Right cardiac atrium (tissue), 5 donors: ENCODE data around the gene EPS8L1. TPM values are rescaled to one million over a fixed set of nuclear protein-coding genes. Genes with fewer than 3 reads are reported as not detected.

Experiments used
- ATAC-seq, 2 donors: fragments of 200-7000 bp; cut with Tn5 transposase; one replicate each; pipeline versions ENCODE4 v1.8.0 to v1.9.1; 2020; ENCODE audit warnings: moderate library complexity in 2 of 2, mild to moderate bottlenecking in 1 of 2
- DNase-seq, 3 donors: peaks; one replicate each; pipeline ENCODE4 v3.0.0-alpha.2; 2020
- H3K27ac ChIP-seq: one replicate; pipeline ENCODE4 v1.5.1; 2013; ENCODE audit warnings: mild to moderate bottlenecking, low read length, control low read depth, moderate library complexity
- H3K27me3 ChIP-seq: one replicate; pipeline ENCODE4 v1.6.1; 2013; ENCODE audit not compliant: control insufficient read depth, insufficient read depth
- H3K4me1 ChIP-seq: one replicate; pipeline ENCODE4 v1.6.1; 2013; ENCODE audit warnings: low read length; ENCODE audit not compliant: control insufficient read depth, insufficient read depth
- H3K4me3 ChIP-seq: one replicate; pipeline ENCODE4 v1.5.1; 2013; ENCODE audit warnings: low read length, control low read depth
- H3K9me3 ChIP-seq: one replicate; pipeline ENCODE4 v1.6.1; 2013; ENCODE audit warnings: low read length; ENCODE audit not compliant: control insufficient read depth
- WGBS: extraction: QIAGEN DNeasy Blood & Tissue Kit; methylation state at CpG from one replicate; pipeline ENCODE4 v1.1.7; 2013; 5-methylcytosine and 5-hydroxymethylcytosine counted together
- intact Hi-C, 4 donors: fragments of 100-400 bp; cut with DNase I; formaldehyde crosslinking; loops; one replicate each; pipeline versions ENCODE4 v1.11.0 to v1.14.0; 2022 to 2023
- polyA plus RNA-seq: library from polyadenylated mRNA; stranded (reverse); fragments of 200-250 nt; gene quantifications from one replicate; pipeline ENCODE4 v1.2.3, GENCODE V29; 2013
- total RNA-seq, 4 donors: library from RNA; stranded (reverse); fragmentation: NEBNext Ultra II Directional; extraction: Animal tissue kit (Norgen Biotek cat#: 25700); gene quantifications; one replicate each; pipeline ENCODE4 v1.2.1, GENCODE V29; 2021
- donor health status: healthy with polysubstance abuse.
- donor health status: DM: no; HTN: yes; CAD: no.
- donor health status: DM: no; HTN: no; CAD: no.
- donor health status: DM: no; HTN: yes; CAD: no; lungs with severe emphysema.
- donor health status: DM: yes; HTN: yes; CAD: no.

The EPS8L1 gene
- total and polyA plus RNA-seq, 5 donors = 0.78 to 2.2 (median 1.2) TPM

DNA sequence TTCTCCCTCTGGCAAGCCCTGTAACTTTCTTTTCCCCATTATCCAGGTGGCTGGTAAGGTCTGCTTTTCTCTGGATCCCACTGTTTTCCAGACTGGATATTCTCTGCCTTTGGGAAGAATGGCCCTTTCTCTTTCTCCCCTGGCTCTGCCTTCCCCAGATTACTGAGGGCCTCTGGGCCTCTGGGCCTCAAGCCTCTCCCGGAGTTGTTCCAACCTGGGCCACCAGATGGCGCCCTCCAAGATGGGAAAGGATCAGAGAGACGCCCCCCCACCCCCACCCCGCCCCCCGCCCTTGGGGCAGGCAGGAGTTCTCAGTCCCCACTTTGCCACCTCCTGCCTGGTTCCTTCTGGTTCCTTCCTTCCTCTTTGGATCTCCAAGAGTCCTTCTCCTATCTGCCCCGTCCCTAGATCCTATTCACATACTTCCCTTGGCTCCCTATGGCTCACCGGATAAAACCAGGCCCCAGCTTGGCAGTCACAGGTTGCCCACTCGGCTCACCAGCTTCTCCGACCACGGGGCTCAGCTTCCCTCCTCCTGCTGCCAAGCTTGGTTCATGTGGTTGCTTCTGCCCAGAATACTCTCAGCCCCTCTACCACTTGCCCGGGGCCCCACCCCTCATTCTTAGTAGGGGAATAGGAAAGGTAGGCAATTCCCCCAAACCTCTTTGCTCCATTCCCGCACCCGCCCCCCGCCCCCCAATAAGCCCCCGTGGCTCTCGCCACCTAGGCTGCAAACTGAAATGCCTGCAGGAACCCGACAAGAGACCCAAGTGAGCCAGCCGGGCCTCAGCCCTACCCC lies 13.1 kb downstream of the EPS8L1 start:
- ATAC-seq (peak in 1 of 2 donors; percentile 5), DNase-seq (peak; percentile 76 to 93 (median 92))
- intact Hi-C loops = no loop called here
- Histone ChIP-seq H3K4me3 (no peak overlapping the region), H3K4me1 (peaks cover 4% of the 10 kb centered on the region), H3K27ac (no peak overlapping the region), H3K9me3 (no peaks in the 10 kb centered on the region), H3K27me3 (no peaks in the 10 kb centered on the region)
- WGBS = 48% methylated on average over 18 of the region's 18 CpGs

DNA sequence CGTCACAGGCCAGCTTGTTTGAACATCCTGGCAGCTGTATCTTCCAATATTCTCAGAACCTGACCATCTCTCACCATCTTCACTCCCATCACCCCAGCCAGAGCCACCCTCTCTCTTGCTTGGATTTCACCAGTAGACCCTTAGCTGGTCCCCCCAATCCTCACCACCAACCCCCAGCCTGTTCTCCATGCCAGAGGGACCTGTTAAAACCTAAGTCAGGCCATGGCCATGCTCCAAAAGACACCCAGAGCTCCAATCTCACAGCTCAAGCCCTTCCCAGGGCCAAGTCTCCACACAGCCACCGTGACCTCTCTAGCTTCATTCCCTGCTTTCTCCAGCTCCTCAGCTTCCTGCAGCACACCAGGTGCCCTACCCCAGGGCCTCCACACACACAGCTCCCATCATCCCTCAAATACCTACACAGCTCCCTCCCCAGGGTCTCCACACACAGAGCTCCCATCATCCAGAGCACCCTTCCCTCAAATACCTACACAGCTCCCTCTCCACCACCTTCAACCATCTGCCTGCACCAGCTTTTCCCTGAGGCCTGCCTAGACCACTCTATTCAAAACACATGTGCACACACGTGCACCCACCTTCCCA lies 13.8 kb downstream of the EPS8L1 start:
- Histone ChIP-seq H3K4me1 (peaks cover 4% of the 10 kb centered on the region), H3K27ac (no peak overlapping the region), H3K9me3 (no peaks in the 10 kb centered on the region), H3K4me3 (no peak overlapping the region), H3K27me3 (no peaks in the 10 kb centered on the region)
- ATAC-seq = no peak
- WGBS = 72% methylated on average over 3 of the region's 3 CpGs
- DNase-seq = no peak
- intact Hi-C loops = no loop called here

DNA sequence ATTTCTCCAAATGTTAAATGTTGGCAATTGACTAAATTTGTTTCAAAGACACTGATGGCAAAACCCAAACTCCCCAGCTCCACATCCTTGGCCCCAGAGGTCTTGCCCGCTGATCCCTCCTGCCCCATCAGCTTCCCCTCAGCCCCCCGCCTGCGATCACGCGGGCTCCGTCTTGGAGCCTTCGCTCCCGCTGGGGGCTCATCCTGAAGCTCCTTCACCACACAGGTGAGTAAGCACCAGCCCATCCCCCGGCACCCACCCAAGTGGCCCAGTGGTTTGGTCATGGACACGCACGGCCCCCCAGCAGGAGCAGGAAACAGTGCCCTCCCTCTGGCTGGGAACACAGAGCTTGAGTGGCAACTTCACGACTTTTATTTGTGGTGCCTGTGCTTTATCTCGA lies 14.9 kb downstream of the EPS8L1 start:
- ATAC-seq = no peak
- 96% methylated on average over 13 of the region's 13 CpGs for WGBS
- intact Hi-C loops = no loop called here
- Histone ChIP-seq H3K4me1 (peaks cover 4% of the 10 kb centered on the region), H3K27me3 (no peaks in the 10 kb centered on the region), H3K9me3 (no peaks in the 10 kb centered on the region), H3K4me3 (no peak overlapping the region), H3K27ac (no peak overlapping the region)
- peak in 1 of 3 donors; percentile 23 for DNase-seq

DNA sequence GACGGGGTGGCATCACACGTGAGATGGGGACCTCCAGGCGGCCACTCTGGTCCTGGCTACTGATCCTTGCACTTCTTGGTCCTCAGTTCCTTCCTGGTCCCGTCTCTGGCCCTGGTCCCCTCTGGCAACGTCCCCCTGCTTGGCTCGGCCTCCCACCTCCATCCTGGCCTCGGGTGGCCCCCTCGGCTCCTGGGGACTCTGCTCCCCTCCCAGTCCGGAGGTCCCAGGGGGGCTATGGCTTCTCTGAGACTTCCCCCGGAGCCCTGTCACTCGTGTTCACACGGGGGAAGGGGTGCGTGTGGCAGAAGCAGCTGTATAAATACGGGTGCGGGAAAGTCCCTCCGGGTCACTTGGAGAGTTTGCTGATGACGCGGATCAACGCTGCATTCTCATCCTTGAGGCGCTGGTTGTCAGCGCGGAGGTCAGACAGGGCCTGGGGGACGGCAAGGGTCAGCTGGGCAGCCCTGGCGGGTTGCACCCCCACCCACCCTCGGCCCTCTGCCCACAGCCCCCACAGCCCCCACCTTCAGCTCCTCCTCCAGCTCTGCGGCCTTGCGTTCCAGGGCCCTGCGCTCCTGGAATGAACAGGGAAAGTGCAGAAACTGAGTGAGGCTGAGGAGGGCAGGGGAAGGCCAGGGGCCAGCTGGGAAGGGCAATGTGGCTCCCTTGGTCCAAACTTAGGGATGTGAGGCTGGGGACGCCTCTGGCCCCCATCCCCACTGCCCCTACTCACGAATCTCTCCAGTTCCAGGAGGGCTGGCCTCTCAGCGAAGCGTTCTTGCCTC lies 15.6 kb downstream of the EPS8L1 start:
- intact Hi-C loops = no loop called here
- no peaks in the 10 kb centered on the region for H3K27me3 ChIP-seq
- H3K27ac ChIP-seq = no peak overlapping the region
- WGBS = 81% methylated on average over 32 of the region's 32 CpGs
- no peak for ATAC-seq
- no peak for DNase-seq
- H3K9me3 ChIP-seq = no peaks in the 10 kb centered on the region
- no peak overlapping the region for H3K4me3 ChIP-seq
- H3K4me1 ChIP-seq = peaks cover 4% of the 10 kb centered on the region

DNA sequence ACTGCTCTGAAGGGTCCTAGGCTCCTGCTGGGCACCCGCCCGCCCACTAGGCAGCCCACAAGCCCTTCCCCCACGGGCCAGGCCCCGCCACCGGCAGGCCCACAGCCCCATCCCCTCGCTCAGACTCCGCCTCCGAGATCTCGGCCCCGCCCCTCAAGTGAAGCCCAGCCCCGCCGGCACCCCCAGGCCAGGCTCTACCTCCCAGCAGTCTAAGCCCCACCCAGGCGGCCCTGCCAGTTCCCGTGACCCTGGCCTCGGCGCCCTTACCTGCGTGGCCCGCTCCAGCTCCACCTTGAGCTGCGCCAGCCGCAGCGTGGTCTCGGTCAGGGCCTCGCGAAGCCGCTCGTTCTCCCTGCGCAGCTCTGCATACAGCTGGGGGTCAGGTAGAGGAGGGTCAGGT lies 16.3 kb downstream of the EPS8L1 start:
- no peak overlapping the region for H3K4me3 ChIP-seq
- intact Hi-C loops = no loop called here
- WGBS = 85% methylated on average over 27 of the region's 27 CpGs
- DNase-seq = peak in 1 of 3 donors; percentile 58
- H3K27me3 ChIP-seq = no peaks in the 10 kb centered on the region
- no peak for ATAC-seq
- H3K27ac ChIP-seq = no peak overlapping the region
- peaks cover 4% of the 10 kb centered on the region for H3K4me1 ChIP-seq
- no peaks in the 10 kb centered on the region for H3K9me3 ChIP-seq

DNA sequence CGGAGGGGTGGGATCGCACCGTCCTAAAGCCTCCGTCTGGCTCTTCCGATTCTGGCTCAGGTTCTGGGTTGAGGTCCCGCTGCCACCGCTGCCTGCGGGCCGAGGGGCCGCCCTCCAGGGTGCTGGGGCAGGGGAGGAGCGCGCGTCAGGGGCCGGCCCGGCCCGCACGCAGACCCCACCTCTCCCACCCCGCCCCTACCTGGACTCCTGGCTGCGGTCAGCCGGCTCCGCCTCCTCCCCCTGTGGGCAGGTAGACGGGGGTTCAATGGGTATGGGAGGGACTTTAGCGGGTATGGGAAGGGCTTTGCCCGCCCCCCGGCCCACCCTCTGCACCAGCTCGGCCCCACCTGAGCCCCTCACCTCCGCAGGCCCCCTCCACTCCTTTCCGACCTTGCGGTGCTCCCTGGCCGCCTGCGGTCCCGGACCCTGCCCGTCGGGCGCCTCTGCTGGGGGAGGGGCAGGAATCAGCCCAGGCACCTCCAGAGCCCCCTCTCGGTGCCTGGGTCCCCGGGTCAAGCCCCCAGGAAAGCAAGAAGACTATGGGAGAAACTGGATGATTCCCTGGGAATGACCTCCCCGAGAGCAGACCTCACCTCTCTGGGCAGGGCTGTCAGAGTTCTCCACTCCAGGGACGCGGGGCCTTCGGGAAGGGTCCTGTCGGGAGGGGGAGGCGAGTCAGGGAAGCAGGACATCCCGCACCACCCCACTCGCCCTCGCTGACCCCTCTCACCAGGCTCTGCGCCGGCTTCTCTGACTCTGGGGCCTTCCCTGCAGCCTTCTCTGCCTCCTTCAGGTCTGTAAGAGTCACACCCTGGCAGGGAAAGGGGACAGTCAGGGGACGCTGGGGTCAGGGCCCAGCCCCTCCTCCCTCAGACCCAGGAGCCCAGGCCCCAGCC lies 17.0 kb downstream of the EPS8L1 start:
- 88% methylated on average over 49 of the region's 49 CpGs for WGBS
- no peak overlapping the region for H3K27ac ChIP-seq
- ATAC-seq = peak in 1 of 2 donors; percentile 3
- H3K4me3 ChIP-seq = no peak overlapping the region
- no peaks in the 10 kb centered on the region for H3K27me3 ChIP-seq
- no peak for DNase-seq
- intact Hi-C loops = no loop called here
- peaks cover 4% of the 10 kb centered on the region for H3K4me1 ChIP-seq
- H3K9me3 ChIP-seq = no peaks in the 10 kb centered on the region

DNA sequence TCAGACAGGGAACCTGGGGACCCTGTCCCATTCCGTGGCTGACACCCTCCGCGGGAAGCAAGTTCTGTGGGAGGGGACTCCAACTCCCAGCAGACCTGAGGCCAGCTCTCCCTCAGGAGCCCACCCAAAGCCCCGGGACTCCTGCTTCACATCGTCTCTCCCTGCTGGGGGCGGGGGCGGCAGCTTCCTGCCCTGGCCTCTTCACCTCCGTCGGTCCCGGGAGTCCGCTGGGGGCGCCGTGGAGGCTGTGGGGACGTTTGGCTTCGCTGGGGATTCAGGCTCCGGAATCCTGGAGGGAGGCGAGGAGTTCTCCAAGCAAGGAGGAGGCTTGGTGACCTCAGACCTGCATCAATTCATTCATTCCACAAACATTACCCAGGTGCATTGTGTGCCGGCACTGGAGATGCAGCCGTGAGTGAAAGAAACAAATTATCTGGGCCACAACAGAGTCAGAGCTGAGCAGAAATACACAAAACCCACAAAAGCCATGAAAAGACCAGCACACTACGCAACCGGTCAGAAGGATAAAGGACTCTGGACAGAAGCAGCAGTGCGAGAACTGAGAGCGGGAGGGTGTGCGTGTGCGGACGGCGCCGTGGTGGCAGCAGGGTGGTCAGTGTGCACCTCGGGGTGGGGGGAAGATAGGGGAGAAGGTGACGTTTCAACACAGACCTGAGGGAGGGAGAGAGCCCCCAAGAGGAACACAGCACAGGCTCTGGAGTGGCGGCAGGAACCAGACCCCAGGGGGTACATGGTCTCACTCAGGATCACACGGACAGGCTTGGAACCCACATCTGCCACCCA lies 19.0 kb downstream of the EPS8L1 start:
- ATAC-seq (no peak), DNase-seq (peak in 1 of 3 donors; percentile 50)
- Histone ChIP-seq H3K27me3 (no peaks in the 10 kb centered on the region), H3K4me1 (no peaks in the 10 kb centered on the region), H3K9me3 (no peaks in the 10 kb centered on the region), H3K27ac (no peak overlapping the region), H3K4me3 (no peak overlapping the region)
- 82% methylated on average over 32 of the region's 32 CpGs for WGBS
- intact Hi-C loops = no loop called here

DNA sequence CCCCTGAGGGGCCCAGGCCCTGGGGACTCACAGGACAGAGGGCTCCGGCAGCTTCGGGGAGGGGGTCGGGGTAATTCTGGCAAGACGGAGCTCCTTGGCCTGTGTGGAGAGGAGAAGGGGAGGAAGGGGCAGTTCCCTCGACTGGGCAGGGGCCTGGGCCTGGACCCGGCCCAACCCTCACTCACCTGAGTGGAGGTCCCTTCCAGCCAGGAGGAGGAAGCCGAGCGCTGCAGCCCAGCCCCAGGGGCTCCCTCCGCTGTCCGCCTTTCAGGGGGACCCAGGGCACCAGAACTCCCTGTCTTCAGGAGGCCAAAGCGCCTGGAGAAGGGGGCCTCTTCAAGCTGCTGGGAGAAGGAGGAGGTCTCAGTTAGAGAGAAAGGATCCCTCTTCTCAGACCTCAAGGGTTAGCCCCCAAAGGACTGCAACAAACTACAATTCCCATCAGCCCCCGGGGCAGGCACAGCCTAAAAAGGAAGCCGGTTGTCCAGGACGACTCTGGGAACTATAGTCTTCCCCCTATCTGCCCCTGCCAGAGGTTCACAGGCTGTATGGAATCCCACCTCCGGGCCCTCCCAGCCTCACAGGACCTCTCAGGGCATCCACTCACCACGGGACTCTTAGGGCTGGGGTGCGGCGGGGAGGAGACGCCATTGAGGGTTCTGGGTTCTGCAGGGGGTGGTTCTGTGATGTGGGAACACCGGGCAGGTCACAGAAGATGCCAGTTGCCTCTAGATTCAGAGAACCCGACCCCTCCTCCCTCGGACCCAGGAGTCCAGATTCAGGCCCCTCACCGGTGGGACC lies 19.8 kb downstream of the EPS8L1 start:
- intact Hi-C loops = no loop called here
- 86% methylated on average over 23 of the region's 23 CpGs for WGBS
- no peak overlapping the region for H3K4me3 ChIP-seq
- H3K27ac ChIP-seq = no peak overlapping the region
- H3K9me3 ChIP-seq = no peaks in the 10 kb centered on the region
- no peak for ATAC-seq
- no peaks in the 10 kb centered on the region for H3K4me1 ChIP-seq
- DNase-seq = peak in 2 of 3 donors; percentile 28 to 53
- no peaks in the 10 kb centered on the region for H3K27me3 ChIP-seq

DNA sequence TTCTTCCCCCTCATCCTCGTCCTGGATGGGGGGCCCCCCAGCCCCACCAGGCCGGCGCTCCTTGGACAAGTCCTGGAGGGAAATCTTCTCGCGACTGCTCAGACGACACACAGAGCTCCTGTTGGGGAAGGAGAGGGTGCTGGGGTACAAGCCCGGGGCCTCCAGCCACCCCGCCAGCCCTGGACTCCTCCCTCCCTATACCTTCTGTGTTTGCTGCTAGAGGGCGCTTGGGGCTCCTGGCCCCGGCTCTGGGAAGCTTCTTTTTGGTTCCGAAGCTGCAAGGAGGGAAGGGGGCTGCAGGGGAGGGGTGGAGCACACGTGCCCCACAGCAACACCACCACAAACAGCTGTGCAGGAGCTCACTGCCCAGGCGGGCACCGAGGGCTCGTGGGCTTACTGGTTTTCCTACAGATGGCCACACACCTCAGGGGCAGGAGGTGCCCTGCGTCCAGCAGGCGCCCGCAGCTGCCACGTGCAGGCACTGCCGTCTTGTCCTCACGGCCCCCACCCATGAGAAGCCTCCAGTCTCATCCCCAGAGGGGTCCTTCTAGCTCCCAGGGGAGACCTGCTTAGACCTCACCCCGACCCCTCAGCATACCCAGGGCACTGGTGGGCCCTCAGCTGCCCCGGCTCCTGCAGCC lies 20.5 kb downstream of the EPS8L1 start:
- intact Hi-C loops = no loop called here
- DNase-seq (peak in 2 of 3 donors; percentile 28 to 52), ATAC-seq (no peak)
- Histone ChIP-seq H3K27ac (no peak overlapping the region), H3K4me1 (no peaks in the 10 kb centered on the region), H3K4me3 (no peak overlapping the region), H3K9me3 (no peaks in the 10 kb centered on the region), H3K27me3 (no peaks in the 10 kb centered on the region)
- 76% methylated on average over 23 of the region's 23 CpGs for WGBS
